Erythroblast (primary cell): Measurements from ENCODE around the gene KRTCAP2.

Experiments used
- GATA1 ChIP-seq: IDR thresholded peaks from 2 replicates; pipeline ENCODE4 v1.6.1; 2011; ENCODE audit warnings: low read depth, mild to moderate bottlenecking, control low read depth, low read length, moderate library complexity
- POLR2A ChIP-seq: IDR thresholded peaks from 2 replicates; pipeline ENCODE4 v1.6.1; 2011; ENCODE audit warnings: mild to moderate bottlenecking, low read length

- TF ChIP-seq POLR2A (no peak), GATA1 (no peak)
Measured at GRCh38 chr1:155178441-155179111, 5.5 kb upstream of the KRTCAP2 start.
